ENCODE measurements around the gene SH3D19. TPM values are rescaled to one million over a fixed set of nuclear protein-coding genes. Genes with fewer than 3 reads are reported as not detected.
A peak's percentile ranks its signal among the peaks of the same experiment; 100 is the strongest.

The SH3D19 gene
- total RNA-seq, 6 experiments from 2014 or later, result 40.2 to 53.8 (median 46.9) TPM

DNA sequence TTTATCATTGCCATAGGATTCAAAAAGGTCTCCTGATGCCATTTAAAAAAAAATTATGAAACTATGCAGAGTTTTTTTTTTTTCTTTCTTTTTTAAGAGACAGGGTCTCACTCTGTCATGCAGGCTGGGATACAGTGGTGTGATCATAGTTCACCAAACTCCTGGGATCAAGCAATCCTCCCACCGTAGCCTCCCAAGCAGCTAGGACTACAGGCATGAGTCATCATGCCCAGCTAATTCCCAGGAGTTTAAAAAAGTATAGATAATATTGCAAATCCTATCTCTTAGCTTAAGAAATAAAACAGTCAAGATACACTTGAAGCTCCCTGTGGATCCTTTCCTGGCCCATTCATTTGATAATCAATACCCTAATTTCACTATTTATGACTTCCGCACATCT is 107.1 kb downstream of the SH3D19 start:
- DNase-seq (no peak), ATAC-seq (peak in 1 of 4 donors; percentile 33)
- 86% methylated on average over 2 of the region's 2 CpGs for WGBS (ENCODE audit: insufficient coverage, low coverage, low lambda C conversion rate, missing lambda C conversion rate)
- H3K9me3 ChIP-seq, result no peaks in the 10 kb centered on the region
- no peak for TF ChIP-seq POLR2A (IDR thresholded peaks at IDR 0.05)
- TF ChIP-seq, protein P1, sequence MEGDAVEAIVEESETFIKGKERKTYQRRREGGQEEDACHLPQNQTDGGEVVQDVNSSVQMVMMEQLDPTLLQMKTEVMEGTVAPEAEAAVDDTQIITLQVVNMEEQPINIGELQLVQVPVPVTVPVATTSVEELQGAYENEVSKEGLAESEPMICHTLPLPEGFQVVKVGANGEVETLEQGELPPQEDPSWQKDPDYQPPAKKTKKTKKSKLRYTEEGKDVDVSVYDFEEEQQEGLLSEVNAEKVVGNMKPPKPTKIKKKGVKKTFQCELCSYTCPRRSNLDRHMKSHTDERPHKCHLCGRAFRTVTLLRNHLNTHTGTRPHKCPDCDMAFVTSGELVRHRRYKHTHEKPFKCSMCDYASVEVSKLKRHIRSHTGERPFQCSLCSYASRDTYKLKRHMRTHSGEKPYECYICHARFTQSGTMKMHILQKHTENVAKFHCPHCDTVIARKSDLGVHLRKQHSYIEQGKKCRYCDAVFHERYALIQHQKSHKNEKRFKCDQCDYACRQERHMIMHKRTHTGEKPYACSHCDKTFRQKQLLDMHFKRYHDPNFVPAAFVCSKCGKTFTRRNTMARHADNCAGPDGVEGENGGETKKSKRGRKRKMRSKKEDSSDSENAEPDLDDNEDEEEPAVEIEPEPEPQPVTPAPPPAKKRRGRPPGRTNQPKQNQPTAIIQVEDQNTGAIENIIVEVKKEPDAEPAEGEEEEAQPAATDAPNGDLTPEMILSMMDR (IDR thresholded peaks at IDR 0.05), result no peak
- H3K27me3 ChIP-seq, result no peaks in the 10 kb centered on the region
- H3K4me1 ChIP-seq, result no peaks in the 10 kb centered on the region
- intact Hi-C loops (cut with DNase I), result no loop called here
- no peaks in the 10 kb centered on the region for H3K36me3 ChIP-seq
- no peak overlapping the region for H3K27ac ChIP-seq
- no peak overlapping the region for H3K4me3 ChIP-seq

DNA sequence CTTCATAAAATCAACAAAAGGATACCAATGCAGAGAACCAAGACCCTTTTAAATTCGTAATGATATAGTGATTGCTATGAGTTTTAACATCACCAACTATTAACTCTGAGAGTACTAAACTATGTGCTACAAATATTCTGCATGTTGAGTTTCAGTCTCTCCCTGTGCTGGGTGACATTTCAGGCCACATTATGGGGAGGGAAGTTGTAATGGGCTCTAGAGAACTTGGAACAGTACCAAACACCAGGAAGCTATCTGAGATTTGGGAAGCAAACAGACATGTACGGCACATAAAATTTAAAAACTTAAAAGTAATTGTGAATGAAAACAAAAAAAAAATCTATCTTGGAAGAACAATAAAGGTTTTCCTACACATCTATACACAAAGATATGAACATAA is 108.1 kb downstream of the SH3D19 start:
- intact Hi-C loops (cut with DNase I), result no loop called here
- no peak for DNase-seq
- no peak overlapping the region for H3K27ac ChIP-seq
- WGBS (ENCODE audit: insufficient coverage, low coverage, low lambda C conversion rate, missing lambda C conversion rate), result 74% methylated on average over 2 of the region's 2 CpGs
- no peak for TF ChIP-seq POLR2A (IDR thresholded peaks at IDR 0.05)
- TF ChIP-seq, protein P1 (IDR thresholded peaks at IDR 0.05), result no peak
- no peaks in the 10 kb centered on the region for H3K4me1 ChIP-seq
- H3K36me3 ChIP-seq, result no peaks in the 10 kb centered on the region
- no peak for ATAC-seq
- H3K4me3 ChIP-seq, result no peak overlapping the region
- no peaks in the 10 kb centered on the region for H3K9me3 ChIP-seq
- no peaks in the 10 kb centered on the region for H3K27me3 ChIP-seq

DNA sequence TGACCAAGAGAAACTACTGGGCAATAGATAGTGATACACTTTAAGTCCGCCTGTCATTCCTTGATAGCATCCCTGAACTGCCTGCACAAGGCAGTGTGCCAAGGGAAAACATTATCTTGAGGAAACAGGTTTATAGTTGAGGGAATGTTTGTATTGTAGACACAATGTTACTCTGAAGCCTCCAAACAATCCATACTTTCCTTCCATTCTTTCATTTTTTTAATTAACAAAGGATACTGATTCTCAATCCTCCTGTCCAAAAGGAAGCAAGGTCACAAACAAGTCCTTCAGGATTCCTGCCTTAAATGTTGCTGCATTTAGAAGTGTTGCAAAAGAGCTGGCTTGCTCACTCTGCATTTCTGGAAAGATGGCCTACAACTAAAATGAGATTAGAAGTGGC is 110.1 kb downstream of the SH3D19 start:
- H3K4me1 ChIP-seq, result no peaks in the 10 kb centered on the region
- peak; percentile 62 to 89 (median 78) for ATAC-seq
- intact Hi-C loops (cut with DNase I), result no loop called here
- H3K27ac ChIP-seq, result no peak overlapping the region
- H3K36me3 ChIP-seq, result no peaks in the 10 kb centered on the region
- 90% methylated on average over 1 of the region's 1 CpG for WGBS (ENCODE audit: insufficient coverage, low coverage, low lambda C conversion rate, missing lambda C conversion rate)
- no peak overlapping the region for H3K4me3 ChIP-seq
- H3K27me3 ChIP-seq, result no peaks in the 10 kb centered on the region
- DNase-seq, result no peak
- H3K9me3 ChIP-seq, result no peaks in the 10 kb centered on the region
- no peak for TF ChIP-seq POLR2A (IDR thresholded peaks at IDR 0.05)
- TF ChIP-seq, protein P1 (IDR thresholded peaks at IDR 0.05), result no peak

DNA sequence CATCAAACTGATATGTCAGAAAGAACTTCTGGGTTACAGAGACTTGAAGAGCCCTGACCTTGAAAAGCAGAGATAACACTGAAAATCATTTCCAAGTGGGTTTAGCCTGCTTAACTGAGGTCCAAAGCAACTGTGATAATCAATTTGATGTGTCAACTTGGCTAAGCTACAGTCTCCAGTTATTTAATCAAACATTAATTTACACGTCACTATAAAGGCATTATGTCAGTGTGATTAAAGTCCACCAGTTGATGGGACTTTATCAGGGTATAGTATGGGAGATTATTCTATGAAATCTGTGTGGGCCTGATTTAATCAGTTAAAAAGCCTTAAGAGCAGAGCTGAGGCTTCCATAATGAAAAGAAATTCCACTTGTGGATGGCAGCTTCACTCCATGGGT is 117.5 kb downstream of the SH3D19 start:
- Histone ChIP-seq H3K4me3 (no peak overlapping the region), H3K27me3 (no peaks in the 10 kb centered on the region), H3K9me3 (no peaks in the 10 kb centered on the region), H3K36me3 (no peaks in the 10 kb centered on the region), H3K27ac (peak overlapping the region in 1 of 3 donors; percentile 68), H3K4me1 (peaks cover 0 to 12% (median 4%) of the 10 kb centered on the region in 4 donors)
- ATAC-seq (peak in 1 of 4 donors; percentile 72), DNase-seq (no peak)
- TF ChIP-seq POLR2A (IDR thresholded peaks at IDR 0.05), result peak; percentile 22
- TF ChIP-seq, protein P1 (IDR thresholded peaks at IDR 0.05), result no peak
- intact Hi-C loops (cut with DNase I), result no loop called here
- 25% methylated on average over 1 of the region's 1 CpG for WGBS (ENCODE audit: insufficient coverage, low coverage, low lambda C conversion rate, missing lambda C conversion rate)

DNA sequence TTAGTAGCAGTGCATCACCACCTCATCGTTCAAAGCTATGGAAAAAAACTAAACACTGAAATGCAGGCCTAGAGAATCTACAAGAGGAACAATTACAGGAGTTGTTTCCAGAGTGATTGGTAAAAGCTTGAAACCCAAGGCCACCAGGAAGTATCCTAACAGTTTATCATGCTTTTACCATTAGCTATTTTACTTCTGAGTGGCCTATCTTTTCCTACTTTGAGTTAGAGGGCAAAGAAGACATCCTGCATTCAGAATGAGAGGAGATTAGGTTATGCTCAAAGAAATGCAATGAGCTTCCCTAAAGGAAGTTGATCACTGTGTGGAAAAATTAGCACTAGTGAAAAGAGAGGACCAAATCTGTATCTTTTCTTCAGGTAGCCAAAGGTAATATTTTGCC is 118.2 kb downstream of the SH3D19 start:
- no CpG with 5 or more reads among the region's 1 CpG for WGBS (ENCODE audit: insufficient coverage, low coverage, low lambda C conversion rate, missing lambda C conversion rate)
- DNase-seq, result no peak
- intact Hi-C loops (cut with DNase I), result no loop called here
- Histone ChIP-seq H3K36me3 (no peaks in the 10 kb centered on the region), H3K4me1 (peaks cover 0 to 12% (median 4%) of the 10 kb centered on the region in 4 donors), H3K27ac (peak overlapping the region in 2 of 3 donors; percentile 8 to 68), H3K4me3 (no peak overlapping the region), H3K27me3 (no peaks in the 10 kb centered on the region), H3K9me3 (no peaks in the 10 kb centered on the region)
- peak; percentile 4 to 63 (median 6) for ATAC-seq
- no peak for TF ChIP-seq POLR2A (IDR thresholded peaks at IDR 0.05)
- TF ChIP-seq, protein P1 (IDR thresholded peaks at IDR 0.05), result no peak
